ENCODE data around the gene C1orf53.

GRCh38 chr1:197916500-197916983 is 14.1 kb downstream of the C1orf53 start:
- TF ChIP-seq CTCF (conservative IDR thresholded peaks at IDR 0.05; ENCODE audit: low read depth in 2 of 2) (no peak), EZH2 (IDR thresholded peaks at IDR 0.05; ENCODE audit: low read depth, unreplicated experiment) (peak; percentile 91), EZH2phosphoT487 (IDR thresholded peaks at IDR 0.05; ENCODE audit: unreplicated experiment) (peak; percentile 45)
